Thyroid gland (tissue), 4 donors: ENCODE results near the gene ZNFX1.

Experiments
- CTCF ChIP-seq, 6 experiments: fragments of 200-600 bp in 3 of 6; fragments of 450-650 bp in 3 of 6; sonication (generic) in 3 of 6; IDR thresholded peaks; one replicate each; pipeline ENCODE4 v1.5.1; 2016 to 2019; ENCODE audit warnings: antibody characterized with exemption in 6 of 6, mild to moderate bottlenecking in 2 of 6, inconsistent platforms in 1 of 6, moderate library complexity in 1 of 6
- POLR2A ChIP-seq, 2 donors: fragments of 450-650 bp; IDR thresholded peaks; one replicate each; pipeline ENCODE4 v1.6.1; 2017; ENCODE audit warnings: antibody characterized with exemption in 2 of 2, mild to moderate bottlenecking in 2 of 2, moderate library complexity in 1 of 2

- no peak for TF ChIP-seq POLR2A (IDR thresholded peaks at IDR 0.05)
- no peak for TF ChIP-seq CTCF (IDR thresholded peaks at IDR 0.05)
Observed at GRCh38 chr20:49225896-49226295, 52.0 kb downstream of the ZNFX1 start.
